ENCODE measurements around the gene CST6. TPM values are rescaled to one million over a fixed set of nuclear protein-coding genes. Genes with fewer than 3 reads are reported as not detected.

Gene CST6
- total and polyA plus RNA-seq, 2 donors (not counting 1 experiment from before 2014, with no cell fraction given), result 0.76 to 11.1 TPM

DNA sequence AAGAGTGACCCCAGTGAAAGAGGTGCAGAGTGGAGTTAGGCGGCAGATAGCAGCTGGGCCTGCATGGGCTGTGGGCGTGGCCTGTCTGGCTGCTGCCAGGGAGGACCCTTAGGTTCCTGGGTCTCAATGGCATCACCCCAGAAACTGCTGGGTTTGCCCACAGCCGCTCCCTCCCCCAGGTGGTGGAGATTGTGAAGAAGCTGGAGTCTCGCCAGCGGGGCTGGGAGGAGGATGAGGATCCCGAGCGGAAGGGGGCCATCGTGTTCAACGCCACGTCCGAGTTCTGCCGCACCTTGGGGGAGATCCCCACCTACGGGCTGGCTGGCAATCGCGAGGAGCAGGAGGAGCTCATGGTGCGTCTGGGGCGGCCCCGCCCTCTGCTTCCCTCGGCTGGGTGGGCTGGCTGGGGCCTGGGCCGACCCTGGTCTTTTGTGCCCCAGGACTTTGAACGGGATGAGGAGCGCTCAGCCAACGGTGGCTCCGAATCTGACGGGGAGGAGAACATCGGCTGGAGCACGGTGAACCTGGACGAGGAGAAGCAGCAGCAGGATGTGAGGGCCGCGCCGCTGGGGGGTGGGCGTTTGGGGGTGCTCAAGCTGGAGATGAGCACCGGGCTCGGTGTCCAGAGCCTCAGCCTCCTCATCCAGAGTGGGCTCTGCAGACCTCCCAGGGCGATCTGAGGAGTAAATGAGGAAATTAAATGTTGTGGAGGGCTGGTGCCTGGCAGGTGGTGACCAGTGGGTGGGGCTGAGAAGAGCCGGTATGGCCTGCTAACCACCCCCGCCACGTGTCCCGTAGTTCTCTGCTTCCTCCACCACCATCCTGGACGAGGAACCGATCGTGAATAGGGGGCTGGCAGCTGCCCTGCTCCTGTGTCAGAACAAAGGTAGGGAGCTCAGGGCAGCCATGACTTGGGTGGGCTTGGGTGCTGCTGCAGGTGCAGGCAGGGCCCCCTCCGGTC, 35.3 kb upstream of the CST6 start:
- no peak overlapping the region for H3K9ac ChIP-seq (ENCODE audit: insufficient read depth, low read length)
- no peak for DNase-seq (ENCODE audit: low read depth in 2 of 2)
- no peaks in the 10 kb centered on the region for H3K27me3 ChIP-seq (ENCODE audit: control insufficient read depth, insufficient read depth, low read length)
- H3K4me1 ChIP-seq (ENCODE audit: control insufficient read depth, extremely low read depth, insufficient read depth, low read length), result peaks cover 4% of the 10 kb centered on the region
- H4K20me1 ChIP-seq (ENCODE audit: control insufficient read depth, extremely low read depth, insufficient read depth, low read length), result no peaks in the 10 kb centered on the region
- no peaks in the 10 kb centered on the region for H3K9me3 ChIP-seq (ENCODE audit: control insufficient read depth, insufficient read depth, low read depth, low read length)
- no peak overlapping the region for H3K27ac ChIP-seq (ENCODE audit: insufficient read depth, low read length)
- H3K4me2 ChIP-seq (ENCODE audit: extremely low read depth, insufficient read depth, low read length), result no peak overlapping the region
- no peaks in the 10 kb centered on the region for H3K79me2 ChIP-seq (ENCODE audit: control insufficient read depth, insufficient read depth, low read length)
- peaks cover 16% of the 10 kb centered on the region for H3K36me3 ChIP-seq (ENCODE audit: control insufficient read depth, insufficient read depth, low read length)
- H3K4me3 ChIP-seq (replicated peaks in 1 of 4; ENCODE audit: control extremely low read depth in 1 of 4, insufficient read depth in 1 of 4, low read depth in 3 of 4, low read length in 4 of 4), result no peak overlapping the region
- TF ChIP-seq EZH2 (IDR thresholded peaks at IDR 0.05; ENCODE audit: low read length, missing control alignments), result no peak
- TF ChIP-seq, protein P1, sequence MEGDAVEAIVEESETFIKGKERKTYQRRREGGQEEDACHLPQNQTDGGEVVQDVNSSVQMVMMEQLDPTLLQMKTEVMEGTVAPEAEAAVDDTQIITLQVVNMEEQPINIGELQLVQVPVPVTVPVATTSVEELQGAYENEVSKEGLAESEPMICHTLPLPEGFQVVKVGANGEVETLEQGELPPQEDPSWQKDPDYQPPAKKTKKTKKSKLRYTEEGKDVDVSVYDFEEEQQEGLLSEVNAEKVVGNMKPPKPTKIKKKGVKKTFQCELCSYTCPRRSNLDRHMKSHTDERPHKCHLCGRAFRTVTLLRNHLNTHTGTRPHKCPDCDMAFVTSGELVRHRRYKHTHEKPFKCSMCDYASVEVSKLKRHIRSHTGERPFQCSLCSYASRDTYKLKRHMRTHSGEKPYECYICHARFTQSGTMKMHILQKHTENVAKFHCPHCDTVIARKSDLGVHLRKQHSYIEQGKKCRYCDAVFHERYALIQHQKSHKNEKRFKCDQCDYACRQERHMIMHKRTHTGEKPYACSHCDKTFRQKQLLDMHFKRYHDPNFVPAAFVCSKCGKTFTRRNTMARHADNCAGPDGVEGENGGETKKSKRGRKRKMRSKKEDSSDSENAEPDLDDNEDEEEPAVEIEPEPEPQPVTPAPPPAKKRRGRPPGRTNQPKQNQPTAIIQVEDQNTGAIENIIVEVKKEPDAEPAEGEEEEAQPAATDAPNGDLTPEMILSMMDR (conservative IDR thresholded peaks at IDR 0.05 in 1 of 2, IDR thresholded peaks at IDR 0.05 in 1 of 2; ENCODE audit: low read depth in 1 of 2, low read length in 2 of 2), result no peak
- H2AFZ ChIP-seq (ENCODE audit: low read length), result no peak overlapping the region

DNA sequence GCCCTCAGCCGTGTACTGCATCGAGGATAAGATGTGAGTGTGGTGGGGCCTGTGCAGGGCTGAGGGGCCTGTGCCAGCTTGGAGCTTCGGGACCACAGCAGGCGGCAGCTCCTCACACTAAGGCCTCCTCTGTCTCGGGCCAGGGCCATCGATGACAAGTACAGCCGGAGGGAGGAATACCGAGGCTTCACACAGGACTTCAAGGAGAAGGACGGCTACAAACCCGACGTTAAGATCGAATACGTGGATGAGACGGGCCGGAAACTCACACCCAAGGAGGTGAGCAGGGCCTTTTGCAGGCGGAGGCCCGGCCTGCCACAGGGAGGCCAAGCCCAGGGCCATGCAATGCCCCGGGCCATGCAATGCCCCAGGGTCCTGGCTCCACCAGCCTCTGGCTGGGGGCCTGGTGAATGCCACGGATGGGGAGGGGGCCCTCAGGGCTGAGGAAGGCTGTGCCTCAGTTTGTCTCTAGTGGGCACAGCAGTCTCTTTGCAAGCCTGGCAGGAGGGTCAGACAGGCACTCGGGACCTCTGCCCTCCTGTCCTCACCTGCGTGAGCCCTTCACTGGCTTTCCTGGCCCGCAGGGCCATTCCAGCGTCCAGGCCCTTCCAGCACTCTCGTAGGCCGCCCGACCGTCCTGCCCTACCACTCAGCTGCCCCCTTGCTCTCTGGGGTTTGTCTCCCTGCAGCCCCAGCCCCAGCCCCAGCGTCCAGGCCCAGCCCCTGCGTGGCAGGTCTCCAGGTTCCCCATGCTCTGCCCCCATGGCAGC, 34.0 kb upstream of the CST6 start:
- Histone ChIP-seq H3K4me3 (replicated peaks in 1 of 4; ENCODE audit: control extremely low read depth in 1 of 4, insufficient read depth in 1 of 4, low read depth in 3 of 4, low read length in 4 of 4) (no peak overlapping the region), H3K4me1 (ENCODE audit: control insufficient read depth, extremely low read depth, insufficient read depth, low read length) (peaks cover 4% of the 10 kb centered on the region), H2AFZ (ENCODE audit: low read length) (no peak overlapping the region), H3K36me3 (ENCODE audit: control insufficient read depth, insufficient read depth, low read length) (peaks cover 16% of the 10 kb centered on the region), H4K20me1 (ENCODE audit: control insufficient read depth, extremely low read depth, insufficient read depth, low read length) (no peaks in the 10 kb centered on the region), H3K27me3 (ENCODE audit: control insufficient read depth, insufficient read depth, low read length) (no peaks in the 10 kb centered on the region), H3K9ac (ENCODE audit: insufficient read depth, low read length) (no peak overlapping the region), H3K27ac (ENCODE audit: insufficient read depth, low read length) (no peak overlapping the region), H3K4me2 (ENCODE audit: extremely low read depth, insufficient read depth, low read length) (no peak overlapping the region), H3K9me3 (ENCODE audit: control insufficient read depth, insufficient read depth, low read depth, low read length) (no peaks in the 10 kb centered on the region), H3K79me2 (ENCODE audit: control insufficient read depth, insufficient read depth, low read length) (no peaks in the 10 kb centered on the region)
- TF ChIP-seq, protein P1 (conservative IDR thresholded peaks at IDR 0.05 in 1 of 2, IDR thresholded peaks at IDR 0.05 in 1 of 2; ENCODE audit: low read depth in 1 of 2, low read length in 2 of 2), result no peak
- no peak for TF ChIP-seq EZH2 (IDR thresholded peaks at IDR 0.05; ENCODE audit: low read length, missing control alignments)
- no peak for DNase-seq (ENCODE audit: low read depth in 2 of 2)
